ENCODE measurements around the gene PRKAG2. TPM values are rescaled to one million over a fixed set of nuclear protein-coding genes. Genes with fewer than 3 reads are reported as not detected.

The PRKAG2 gene
- total and polyA plus RNA-seq, 2 of the 8 experiments (the other 6 are each of a cell fraction or from before 2014, with no cell fraction given): 7.5 to 18.1 TPM

GRCh38 chr7:151518105-151518946, 358.6 kb downstream of the PRKAG2 start:
- H3K27me3 ChIP-seq (replicated peaks in 1 of 4; ENCODE audit: control insufficient read depth in 3 of 4, extremely low read depth in 1 of 4, insufficient read depth in 3 of 4, low read length in 3 of 4): peaks cover 0 to 5% (median 4%) of the 10 kb centered on the region in 4 experiments; a peak in 2 of 7 replicates
- peak overlapping the region; percentile 91 to 92 for H3K4me2 ChIP-seq (ENCODE audit: insufficient read depth in 1 of 2, low read depth in 2 of 2, low read length in 2 of 2)
- H3K4me1 ChIP-seq (replicated peaks in 1 of 4; ENCODE audit: control insufficient read depth in 3 of 4, insufficient read depth in 4 of 4, low read length in 3 of 4): peaks cover 2 to 14% (median 6%) of the 10 kb centered on the region in 4 experiments; a peak in 4 of 7 replicates
- H2AK5ac ChIP-seq (ENCODE audit: low read depth, low read length): no peak overlapping the region
- 0 out of 2 replicates have a peak overlapping the region, but pooled peaks have one; percentile 19 for H2BK12ac ChIP-seq (ENCODE audit: low read depth, low read length)
- H2BK120ac ChIP-seq (replicated peaks; ENCODE audit: low read depth, low read length): no peak overlapping the region
- no peak overlapping the region for H3K18ac ChIP-seq (ENCODE audit: extremely low read depth, low read length)
- ChIA-PET CTCF (ENCODE audit: partially characterized antibody) (interaction anchor here (0.6 to 1.2 kb wide), 4 partner anchors 9 to 257 kb away, joined by 3 to 6 read pairs (median 4); no protein-coding TSS in a partner anchor), POLR2A (ENCODE audit: partially characterized antibody) (interaction anchor here (0.6 to 6.3 kb wide), 8 partner anchors 12 to 113 kb away, joined by 3 to 42 read pairs (median 5); no protein-coding TSS in a partner anchor)
- H2BK5ac ChIP-seq (ENCODE audit: low read depth, low read length): no peak overlapping the region; the same call in 1 of the 2 replicates
- H3K4me3 ChIP-seq (ENCODE audit: extremely low read depth in 1 of 4, insufficient read depth in 2 of 4, low read depth in 3 of 4, low read length in 4 of 4): peak overlapping the region; percentile 96 to 98 (median 97)
- no peak overlapping the region for H4K91ac ChIP-seq (replicated peaks; ENCODE audit: insufficient read length, low read length)
- peaks cover 5% of the 10 kb centered on the region for H3K79me1 ChIP-seq (ENCODE audit: low read depth, low read length)
- 0 out of 2 replicates have a peak overlapping the region, but pooled peaks have one; percentile 97 for H3K27ac ChIP-seq (ENCODE audit: low read depth, low read length)
- peaks cover 41 to 57% of the 10 kb centered on the region in 2 experiments for H3K79me2 ChIP-seq (ENCODE audit: control insufficient read depth in 1 of 2, insufficient read depth in 2 of 2, low read length in 2 of 2)
- peak overlapping the region; percentile 86 to 99 (median 95) for H3K9ac ChIP-seq (replicated peaks in 1 of 4; ENCODE audit: extremely low read depth in 1 of 4, low read depth in 3 of 4, low read length in 3 of 4)
- peaks cover 0 to 2% of the 10 kb centered on the region in 2 experiments; a peak in 1 of 4 replicates for H3K9me3 ChIP-seq (ENCODE audit: insufficient read depth in 2 of 2, low read depth in 1 of 2, low read length in 1 of 2)
- no peak overlapping the region for H4K5ac ChIP-seq (ENCODE audit: insufficient read length, low read depth, low read length)
- no peak overlapping the region for H3K23ac ChIP-seq (ENCODE audit: insufficient read length)
- no peak overlapping the region for H3K56ac ChIP-seq (replicated peaks; ENCODE audit: insufficient read length, low read depth, low read length)
- no peak overlapping the region for H3K14ac ChIP-seq (ENCODE audit: insufficient read length)
- H3K4ac ChIP-seq (replicated peaks; ENCODE audit: insufficient read length, low read depth, low read length): no peak overlapping the region
- no peak overlapping the region for H2AFZ ChIP-seq (ENCODE audit: low read length)
- H2BK20ac ChIP-seq (ENCODE audit: low read length): no peak overlapping the region
- H4K8ac ChIP-seq (ENCODE audit: extremely low read depth, insufficient read depth, low read length): no peak overlapping the region
- no peak overlapping the region for H2BK15ac ChIP-seq (ENCODE audit: low read length)
- no peaks in the 10 kb centered on the region for H3K36me3 ChIP-seq (ENCODE audit: control insufficient read depth in 2 of 4, insufficient read depth in 4 of 4, low read length in 3 of 4)
- no peak for DNase-seq (ENCODE audit: low read depth in 1 of 2, low spot score in 2 of 2)
- 4% methylated on average over 36 of the region's 36 CpGs; no CpG with 5 or more reads in 1 of the 2 experiments for WGBS, 2 experiments (ENCODE audit: extremely low coverage in 1 of 2, insufficient coverage in 1 of 2, insufficient read length in 1 of 2, insufficient replicate concordance in 2 of 2, low coverage in 1 of 2, low lambda C conversion rate in 2 of 2, missing lambda C conversion rate in 1 of 2)
- H4K20me1 ChIP-seq (replicated peaks in 1 of 2; ENCODE audit: control insufficient read depth in 1 of 2, insufficient read depth in 2 of 2, low read length in 2 of 2): peaks cover 23 to 29% of the 10 kb centered on the region in 2 experiments
- no peak for FAIRE-seq
- peaks cover 11% of the 10 kb centered on the region for H3K23me2 ChIP-seq (ENCODE audit: low read depth, low read length)
- TF ChIP-seq ASH2L (IDR thresholded peaks at IDR 0.05; ENCODE audit: low read length): peak; percentile 49
- TF ChIP-seq CBX8 (IDR thresholded peaks at IDR 0.05; ENCODE audit: borderline replicate concordance, low read depth, low read length): no peak
- TF ChIP-seq MAFK (IDR thresholded peaks at IDR 0.05; ENCODE audit: low read depth, low read length): no peak
- peak in 1 of 2 experiments; percentile 68; a peak in 1 of 3 replicates for TF ChIP-seq POLR2A (IDR thresholded peaks at IDR 0.05; ENCODE audit: control extremely low read depth in 1 of 2, low read depth in 2 of 2, low read length in 2 of 2)
- no peak for TF ChIP-seq BRCA1 (IDR thresholded peaks at IDR 0.05; ENCODE audit: low read depth, low read length)
- TF ChIP-seq EP300 (IDR thresholded peaks at IDR 0.05; ENCODE audit: borderline replicate concordance in 1 of 2, low read depth in 2 of 2, low read length in 2 of 2): no peak
- TF ChIP-seq BACH1 (IDR thresholded peaks at IDR 0.05; ENCODE audit: low read length): peak; percentile 53
- TF ChIP-seq POLR2AphosphoS5 (IDR thresholded peaks at IDR 0.05; ENCODE audit: low read depth, low read length): peak; percentile 53
- 0 out of 4 replicates have a peak, but pooled peaks have one; percentile 17 to 69 for TF ChIP-seq SIN3A (conservative IDR thresholded peaks at IDR 0.05 in 1 of 2, IDR thresholded peaks at IDR 0.05 in 1 of 2; ENCODE audit: low read depth in 1 of 2, low read length in 2 of 2)
- no peak for TF ChIP-seq SP1 (IDR thresholded peaks at IDR 0.05; ENCODE audit: low read depth, low read length)
- peak; percentile 30; the same call in 1 of the 2 replicates for TF ChIP-seq TAF1 (IDR thresholded peaks at IDR 0.05; ENCODE audit: low read depth, low read length)
- TF ChIP-seq HDAC6 (IDR thresholded peaks at IDR 0.05; ENCODE audit: low read depth, low read length): no peak

Data from H1 (cell line).